Measurements from ENCODE around the gene DEK. TPM values are rescaled to one million over a fixed set of nuclear protein-coding genes. Genes with fewer than 3 reads are reported as not detected.

DEK gene
- total and polyA plus RNA-seq, 2 of the 13 experiments (the other 11 are each of a cell fraction or from before 2014, with no cell fraction given) = 53.2 to 276 TPM

- FAIRE-seq (no peak), ATAC-seq (no peak), DNase-seq (ENCODE audit: low spot score) (no peak)
- Histone ChIP-seq H3K27ac (ENCODE audit: extremely low read length, insufficient read depth, low read length) (no peak overlapping the region), H3K9me3 (ENCODE audit: low read length) (no peaks in the 10 kb centered on the region), H3K4me2 (ENCODE audit: low read depth, low read length) (no peak overlapping the region), H3K79me2 (ENCODE audit: insufficient read depth, low read length) (no peaks in the 10 kb centered on the region), H3K4me1 (ENCODE audit: insufficient read depth, low read length) (peaks cover 17% of the 10 kb centered on the region), H3K9ac (ENCODE audit: insufficient read depth, low read depth, low read length) (no peak overlapping the region), H3K4me3 (replicated peaks in 1 of 3; ENCODE audit: insufficient read depth in 1 of 3, low read depth in 2 of 3, low read length in 3 of 3) (no peak overlapping the region), H4K20me1 (ENCODE audit: insufficient read depth, low read length) (no peaks in the 10 kb centered on the region), H2AFZ (ENCODE audit: low read length) (no peak overlapping the region), H3K27me3 (ENCODE audit: control insufficient read depth in 1 of 2, insufficient read depth in 2 of 2, low read length in 2 of 2) (no peaks in the 10 kb centered on the region), H3K36me3 (replicated peaks in 1 of 2; ENCODE audit: control insufficient read depth in 1 of 2, insufficient read depth in 2 of 2, low read length in 2 of 2) (peaks cover 0 to 3% of the 10 kb centered on the region in 2 experiments; a peak in 2 of 5 replicates)
- in situ Hi-C loops (cut with HindIII; ENCODE audit: extremely low pct_ligation_motif_present, low pct_unique_long_range_greater_than_20kb) = no loop called here
- ChIA-PET POLR2A (no interaction called here), CTCF (ENCODE audit: low intra/inter-chr PET ratio, low total read pairs) (no interaction called here)
- no TSS peak for BruUV-seq (replicated peaks)
- WGBS (ENCODE audit: low lambda C conversion rate) = 100% methylated on average over 2 of the region's 2 CpGs
- intact Hi-C loops (cut with micrococcal nuclease; ENCODE audit: unreplicated experiment) = no loop called here
- TF ChIP-seq GPN1 (CRISPR knock-in tag; IDR thresholded peaks at IDR 0.05; ENCODE audit: borderline replicate concordance) (no peak), ZNF609 (CRISPR knock-in tag; IDR thresholded peaks at IDR 0.05; ENCODE audit: borderline replicate concordance) (no peak), ZNF749 (CRISPR knock-in tag; IDR thresholded peaks at IDR 0.05; ENCODE audit: borderline replicate concordance) (no peak), ZNF510 (CRISPR knock-in tag; IDR thresholded peaks at IDR 0.05; ENCODE audit: low read depth) (no peak), ZNF335 (CRISPR knock-in tag; IDR thresholded peaks at IDR 0.05) (no peak), REPIN1 (CRISPR knock-in tag; IDR thresholded peaks at IDR 0.05; ENCODE audit: borderline replicate concordance, low read depth) (no peak), TBP (CRISPR knock-in tag; IDR thresholded peaks at IDR 0.05) (no peak), MBNL3 (CRISPR knock-in tag; conservative IDR thresholded peaks at IDR 0.05) (no peak), ZNF713 (CRISPR knock-in tag; IDR thresholded peaks at IDR 0.05) (no peak), FOSL2 (CRISPR knock-in tag; IDR thresholded peaks at IDR 0.05) (no peak), CEBPG (CRISPR knock-in tag; IDR thresholded peaks at IDR 0.05) (no peak), SP5 (CRISPR knock-in tag; IDR thresholded peaks at IDR 0.05; ENCODE audit: borderline replicate concordance, low read depth) (no peak)
- TF ChIP-seq, protein P1, sequence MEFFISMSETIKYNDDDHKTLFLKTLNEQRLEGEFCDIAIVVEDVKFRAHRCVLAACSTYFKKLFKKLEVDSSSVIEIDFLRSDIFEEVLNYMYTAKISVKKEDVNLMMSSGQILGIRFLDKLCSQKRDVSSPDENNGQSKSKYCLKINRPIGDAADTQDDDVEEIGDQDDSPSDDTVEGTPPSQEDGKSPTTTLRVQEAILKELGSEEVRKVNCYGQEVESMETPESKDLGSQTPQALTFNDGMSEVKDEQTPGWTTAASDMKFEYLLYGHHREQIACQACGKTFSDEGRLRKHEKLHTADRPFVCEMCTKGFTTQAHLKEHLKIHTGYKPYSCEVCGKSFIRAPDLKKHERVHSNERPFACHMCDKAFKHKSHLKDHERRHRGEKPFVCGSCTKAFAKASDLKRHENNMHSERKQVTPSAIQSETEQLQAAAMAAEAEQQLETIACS (CRISPR knock-in tag; IDR thresholded peaks at IDR 0.05) = no peak
- TF ChIP-seq, protein P2, sequence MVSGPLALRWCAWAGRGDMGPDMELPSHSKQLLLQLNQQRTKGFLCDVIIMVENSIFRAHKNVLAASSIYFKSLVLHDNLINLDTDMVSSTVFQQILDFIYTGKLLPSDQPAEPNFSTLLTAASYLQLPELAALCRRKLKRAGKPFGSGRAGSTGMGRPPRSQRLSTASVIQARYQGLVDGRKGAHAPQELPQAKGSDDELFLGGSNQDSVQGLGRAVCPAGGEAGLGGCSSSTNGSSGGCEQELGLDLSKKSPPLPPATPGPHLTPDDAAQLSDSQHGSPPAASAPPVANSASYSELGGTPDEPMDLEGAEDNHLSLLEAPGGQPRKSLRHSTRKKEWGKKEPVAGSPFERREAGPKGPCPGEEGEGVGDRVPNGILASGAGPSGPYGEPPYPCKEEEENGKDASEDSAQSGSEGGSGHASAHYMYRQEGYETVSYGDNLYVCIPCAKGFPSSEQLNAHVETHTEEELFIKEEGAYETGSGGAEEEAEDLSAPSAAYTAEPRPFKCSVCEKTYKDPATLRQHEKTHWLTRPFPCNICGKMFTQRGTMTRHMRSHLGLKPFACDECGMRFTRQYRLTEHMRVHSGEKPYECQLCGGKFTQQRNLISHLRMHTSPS (CRISPR knock-in tag; IDR thresholded peaks at IDR 0.05; ENCODE audit: low read depth) = no peak
Measured at GRCh38 chr6:18207949-18208348, 56.4 kb downstream of the DEK start.
